PC-3 (cell line): ENCODE data around the gene FAM81A. TPM values are rescaled to one million over a fixed set of nuclear protein-coding genes. Genes with fewer than 3 reads are reported as not detected.

Experiments used
- ATAC-seq: fragments of 200-7000 bp; cut with Tn5 transposase; 2 replicates; pipeline ENCODE4 v1.9.1; 2020; ENCODE audit warnings: mild to moderate bottlenecking, moderate library complexity
- BruUV-seq: library from RNA; stranded (reverse); fragments of 400-500 nt; replicated peaks from 2 replicates; lab custom pipeline; 2021; lab: Mats Ljungman, UMichigan
- CTCF ChIA-PET: fragments of 300-600 bp; sonication (Branson Sonifier 250); formaldehyde crosslinking; loops from one replicate; lab custom pipeline; 2022; ENCODE audit warnings: antibody characterized with exemption; lab: Charles Lee
- POLR2A ChIA-PET: fragments of 300-600 bp; sonication (Branson Sonifier 250); formaldehyde crosslinking; loops from one replicate; lab custom pipeline; 2022; ENCODE audit warnings: antibody characterized with exemption; ENCODE audit not compliant: unreplicated experiment; lab: Charles Lee
- DNase-seq: peaks from one replicate; pipeline ENCODE4 v3.0.0-alpha.2; 2015
- H2AFZ ChIP-seq: fragments of 300-600 bp; sonication (generic); 2 replicates; pipeline ENCODE4 v1.6.0; 2016; ENCODE audit warnings: antibody characterized with exemption, low read length
- H3F3A ChIP-seq: fragments of 300-600 bp; sonication (generic); one replicate; pipeline ENCODE4 v1.6.0; 2017; ENCODE audit warnings: antibody characterized with exemption, low read length, control low read depth, mild to moderate bottlenecking; ENCODE audit not compliant: unreplicated experiment
- H3K27ac ChIP-seq: fragments of 300-600 bp; sonication (generic); 2 replicates; pipeline ENCODE4 v1.5.1; 2016; ENCODE audit warnings: mild to moderate bottlenecking, low read length
- H3K27me3 ChIP-seq: fragments of 300-600 bp; sonication (generic); 2 replicates; pipeline ENCODE4 v1.6.1; 2016; ENCODE audit warnings: low read length, mixed read lengths
- H3K36me3 ChIP-seq: fragments of 300-600 bp; sonication (generic); 2 replicates; pipeline ENCODE4 v1.6.1; 2016; ENCODE audit warnings: low read depth, mixed run types, low read length, mixed read lengths
- H3K4me1 ChIP-seq: fragments of 300-600 bp; sonication (generic); 2 replicates; pipeline ENCODE4 v1.5.1; 2016; ENCODE audit warnings: low read length; ENCODE audit not compliant: insufficient read depth
- H3K4me2 ChIP-seq: fragments of 300-600 bp; sonication (generic); 2 replicates; pipeline ENCODE4 v1.6.0; 2016; ENCODE audit warnings: low read length
- H3K4me3 ChIP-seq: fragments of 300-600 bp; sonication (generic); 2 replicates; pipeline ENCODE4 v1.5.1; 2016; ENCODE audit warnings: mild to moderate bottlenecking, low read length, mixed read lengths
- H3K79me2 ChIP-seq: fragments of 300-600 bp; sonication (generic); 2 replicates; pipeline ENCODE4 v1.6.1; 2017; ENCODE audit warnings: low read length, mixed read lengths
- H3K9ac ChIP-seq: fragments of 300-600 bp; sonication (generic); 2 replicates; pipeline ENCODE4 v1.6.0; 2016; ENCODE audit warnings: mild to moderate bottlenecking, low read length
- H3K9me2 ChIP-seq: fragments of 300-600 bp; sonication (generic); replicated peaks from 2 replicates; pipeline ENCODE4 v1.6.1; 2016; ENCODE audit warnings: mixed run types, low read length, mixed read lengths
- H3K9me3 ChIP-seq: fragments of 300-600 bp; sonication (generic); 2 replicates; pipeline ENCODE4 v1.6.1; 2016; ENCODE audit warnings: low read length, mixed read lengths
- H4K20me1 ChIP-seq: fragments of 300-600 bp; sonication (generic); 2 replicates; pipeline ENCODE4 v1.6.1; 2016; ENCODE audit warnings: low read length, mixed read lengths
- EZH2phosphoT487 ChIP-seq: fragments of 300-600 bp; sonication (generic); IDR thresholded peaks from 2 replicates; pipeline ENCODE4 v1.6.1; 2018; ENCODE audit warnings: mild to moderate bottlenecking, antibody characterized with exemption, low read length, borderline replicate concordance
- intact Hi-C: fragments of 100-400 bp; cut with micrococcal nuclease; formaldehyde crosslinking; loops from 2 replicates; pipeline ENCODE4 v1.9.0; 2023
- total RNA-seq: library from RNA; depleted of rRNA; stranded (reverse); fragments of >200 nt; gene quantifications from 2 replicates; pipeline ENCODE4 v1.2.3, GENCODE V29; 2014
- TF ChIP-seq, protein P1 (sequence below): fragments of 300-600 bp; sonication (generic); conservative IDR thresholded peaks from 2 replicates; pipeline ENCODE4 v1.5.1; 2017; ENCODE audit warnings: antibody characterized with exemption, low read depth, mild to moderate bottlenecking, low read length

FAM81A gene
- total RNA-seq, 1 experiment from 2014 or later: 2.5 TPM

DNA sequence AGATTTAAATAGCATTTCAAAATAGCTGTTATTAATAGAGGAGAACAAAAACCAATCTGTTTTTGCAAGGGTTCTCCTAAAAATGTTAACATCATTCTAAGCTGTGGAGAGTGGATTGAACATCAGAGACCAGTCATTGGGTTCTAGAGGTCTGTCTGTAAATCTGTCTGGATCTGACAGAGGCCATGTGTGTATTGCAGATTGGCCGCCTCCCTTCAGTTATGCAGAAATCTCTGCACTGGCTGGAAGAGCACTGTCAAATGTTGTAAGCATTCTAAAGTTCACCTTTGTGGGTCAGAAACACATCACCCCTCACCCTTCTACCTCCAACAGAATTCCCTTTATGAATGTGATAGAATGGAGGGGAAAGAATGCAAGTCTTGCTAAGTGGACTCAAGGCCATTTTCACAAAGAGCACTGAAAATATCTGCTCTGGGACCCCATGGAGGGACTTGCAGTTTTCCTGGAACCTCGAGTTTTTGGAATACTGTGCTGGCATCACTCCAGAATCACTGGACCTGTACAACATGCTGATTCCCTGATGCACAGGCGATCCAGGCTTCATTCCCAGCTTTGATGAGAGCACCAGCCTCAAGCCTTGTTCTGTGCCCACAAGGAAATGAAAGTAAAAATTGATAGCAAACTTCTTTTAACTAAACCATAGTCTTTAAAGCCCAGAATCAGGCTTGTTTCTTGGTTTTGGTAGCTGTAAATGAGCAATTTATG, 8.4 kb downstream of the FAM81A start:
- ChIA-PET CTCF (no interaction called here), POLR2A (no interaction called here)
- H3K36me3 ChIP-seq: no peaks in the 10 kb centered on the region
- no peak overlapping the region for H3K27ac ChIP-seq
- H3F3A ChIP-seq: no peaks in the 10 kb centered on the region
- no peak overlapping the region for H2AFZ ChIP-seq
- H3K4me3 ChIP-seq: no peak overlapping the region
- no peaks in the 10 kb centered on the region for H4K20me1 ChIP-seq
- no peak for TF ChIP-seq EZH2phosphoT487
- TF ChIP-seq, protein P1, sequence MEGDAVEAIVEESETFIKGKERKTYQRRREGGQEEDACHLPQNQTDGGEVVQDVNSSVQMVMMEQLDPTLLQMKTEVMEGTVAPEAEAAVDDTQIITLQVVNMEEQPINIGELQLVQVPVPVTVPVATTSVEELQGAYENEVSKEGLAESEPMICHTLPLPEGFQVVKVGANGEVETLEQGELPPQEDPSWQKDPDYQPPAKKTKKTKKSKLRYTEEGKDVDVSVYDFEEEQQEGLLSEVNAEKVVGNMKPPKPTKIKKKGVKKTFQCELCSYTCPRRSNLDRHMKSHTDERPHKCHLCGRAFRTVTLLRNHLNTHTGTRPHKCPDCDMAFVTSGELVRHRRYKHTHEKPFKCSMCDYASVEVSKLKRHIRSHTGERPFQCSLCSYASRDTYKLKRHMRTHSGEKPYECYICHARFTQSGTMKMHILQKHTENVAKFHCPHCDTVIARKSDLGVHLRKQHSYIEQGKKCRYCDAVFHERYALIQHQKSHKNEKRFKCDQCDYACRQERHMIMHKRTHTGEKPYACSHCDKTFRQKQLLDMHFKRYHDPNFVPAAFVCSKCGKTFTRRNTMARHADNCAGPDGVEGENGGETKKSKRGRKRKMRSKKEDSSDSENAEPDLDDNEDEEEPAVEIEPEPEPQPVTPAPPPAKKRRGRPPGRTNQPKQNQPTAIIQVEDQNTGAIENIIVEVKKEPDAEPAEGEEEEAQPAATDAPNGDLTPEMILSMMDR: no peak
- no peaks in the 10 kb centered on the region for H3K4me1 ChIP-seq
- ATAC-seq (no peak), DNase-seq (no peak)
- no peaks in the 10 kb centered on the region for H3K27me3 ChIP-seq
- no peak overlapping the region for H3K4me2 ChIP-seq
- no peak overlapping the region for H3K9ac ChIP-seq
- no peaks in the 10 kb centered on the region for H3K9me2 ChIP-seq
- no peaks in the 10 kb centered on the region for H3K9me3 ChIP-seq
- intact Hi-C loops: no loop called here
- BruUV-seq: no TSS peak
- H3K79me2 ChIP-seq: no peaks in the 10 kb centered on the region

DNA sequence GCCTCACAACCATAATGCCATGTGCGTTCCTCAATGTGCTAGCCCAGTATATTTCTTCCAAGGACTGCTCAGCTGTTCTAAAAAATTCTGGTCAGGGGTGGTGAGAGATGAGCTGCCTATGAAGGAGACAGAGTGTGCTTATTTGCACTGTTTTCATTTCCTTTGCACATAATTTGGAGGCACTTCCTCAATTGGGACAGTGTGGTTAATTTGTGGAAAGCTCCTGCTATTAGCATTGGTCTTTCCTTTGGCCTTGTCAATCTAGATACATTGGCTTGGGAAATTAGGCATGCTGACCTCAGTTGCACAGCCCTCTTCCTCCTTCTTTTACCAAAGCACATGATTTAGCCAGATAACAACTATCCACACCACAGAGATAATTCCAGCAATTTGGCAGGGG, 9.4 kb downstream of the FAM81A start:
- ChIA-PET POLR2A (no interaction called here), CTCF (no interaction called here)
- H3K27me3 ChIP-seq: no peaks in the 10 kb centered on the region
- ATAC-seq (no peak), DNase-seq (no peak)
- H3K4me3 ChIP-seq: no peak overlapping the region
- no peaks in the 10 kb centered on the region for H4K20me1 ChIP-seq
- intact Hi-C loops: no loop called here
- H3K9me3 ChIP-seq: no peaks in the 10 kb centered on the region
- H3K9ac ChIP-seq: no peak overlapping the region
- H3K4me1 ChIP-seq: no peaks in the 10 kb centered on the region
- TF ChIP-seq, protein P1: no peak
- H3K27ac ChIP-seq: no peak overlapping the region
- no TSS peak for BruUV-seq
- no peaks in the 10 kb centered on the region for H3K36me3 ChIP-seq
- no peaks in the 10 kb centered on the region for H3F3A ChIP-seq
- no peak overlapping the region for H2AFZ ChIP-seq
- H3K4me2 ChIP-seq: no peak overlapping the region
- H3K9me2 ChIP-seq: no peaks in the 10 kb centered on the region
- H3K79me2 ChIP-seq: no peaks in the 10 kb centered on the region

DNA sequence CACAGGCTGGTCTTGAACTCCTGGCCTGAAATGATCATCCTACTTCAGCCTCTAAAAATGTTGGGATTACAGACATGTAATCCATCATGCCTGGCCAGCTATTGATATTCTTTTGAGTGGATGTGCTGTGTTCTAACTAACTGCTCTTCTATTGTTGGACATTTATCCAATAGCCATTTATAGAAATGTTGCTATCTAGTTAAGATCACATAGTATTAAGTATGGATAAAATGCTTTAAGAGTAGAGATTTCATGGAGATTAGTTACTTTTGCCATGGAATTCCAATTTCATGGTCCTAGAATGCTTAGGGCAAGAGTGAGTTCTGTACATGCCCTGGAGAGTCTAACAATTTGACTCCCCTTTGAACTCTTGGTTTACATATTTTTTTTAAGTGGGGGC, 10.9 kb downstream of the FAM81A start:
- no peak overlapping the region for H3K27ac ChIP-seq
- no peaks in the 10 kb centered on the region for H3F3A ChIP-seq
- H3K36me3 ChIP-seq: no peaks in the 10 kb centered on the region
- no TSS peak for BruUV-seq
- no peaks in the 10 kb centered on the region for H3K9me2 ChIP-seq
- ATAC-seq: no peak
- POLR2A ChIA-PET: no interaction called here
- H3K4me2 ChIP-seq: no peak overlapping the region
- H2AFZ ChIP-seq: no peak overlapping the region
- H3K4me1 ChIP-seq: no peaks in the 10 kb centered on the region
- H3K27me3 ChIP-seq: no peaks in the 10 kb centered on the region
- H3K79me2 ChIP-seq: no peaks in the 10 kb centered on the region
- intact Hi-C loops: no loop called here
- CTCF ChIA-PET: no interaction called here
- no peaks in the 10 kb centered on the region for H4K20me1 ChIP-seq
- DNase-seq: no peak
- H3K9ac ChIP-seq: no peak overlapping the region
- no peak for TF ChIP-seq EZH2phosphoT487
- no peaks in the 10 kb centered on the region for H3K9me3 ChIP-seq
- H3K4me3 ChIP-seq: no peak overlapping the region
